ENCODE results near the gene OR2W3.

- no peak for TF ChIP-seq CTCF (IDR thresholded peaks at IDR 0.05)
- TF ChIP-seq POLR2A (IDR thresholded peaks at IDR 0.05), result no peak
Observed at GRCh38 chr1:247905910-247906503, 10.6 kb downstream of the OR2W3 start.
